PFSK-1 (cell line): Measurements from ENCODE around the gene TNFRSF1B.

Experiments used
- FOXP2 ChIP-seq: optimal IDR thresholded peaks from 2 replicates; pipeline ENCODE3; 2011; ENCODE audit warnings: borderline replicate concordance, control low read depth, inconsistent platforms; ENCODE audit not compliant: insufficient read depth; ENCODE audit errors: extremely low read length, extremely low read depth
- POLR2AphosphoS5 ChIP-seq: IDR thresholded peaks from 2 replicates; pipeline ENCODE4 v1.6.1; 2012; ENCODE audit warnings: low read depth, mild to moderate bottlenecking, control low read depth, low read length, moderate library complexity
- SIN3A ChIP-seq: IDR thresholded peaks from 2 replicates; pipeline ENCODE4 v1.6.1; 2012; ENCODE audit warnings: mild to moderate bottlenecking, low read length, moderate library complexity, borderline replicate concordance; ENCODE audit not compliant: insufficient read depth
- TAF1 ChIP-seq: IDR thresholded peaks from 2 replicates; pipeline ENCODE4 v1.6.1; 2012; ENCODE audit warnings: low read length, control low read depth, borderline replicate concordance; ENCODE audit not compliant: insufficient read depth
- TF ChIP-seq, protein P1 (sequence below), 2 experiments: IDR thresholded peaks; 2 replicates each; pipeline versions ENCODE4 v1.6.1 to v1.8.0; 2011 to 2012; ENCODE audit warnings: low read depth in 2 of 2, low read length in 2 of 2, control low read depth in 1 of 2, inconsistent platforms in 1 of 2, mild to moderate bottlenecking in 1 of 2, moderate library complexity in 1 of 2; ENCODE audit not compliant: insufficient read depth in 1 of 2

The TNFRSF1B gene

DNA sequence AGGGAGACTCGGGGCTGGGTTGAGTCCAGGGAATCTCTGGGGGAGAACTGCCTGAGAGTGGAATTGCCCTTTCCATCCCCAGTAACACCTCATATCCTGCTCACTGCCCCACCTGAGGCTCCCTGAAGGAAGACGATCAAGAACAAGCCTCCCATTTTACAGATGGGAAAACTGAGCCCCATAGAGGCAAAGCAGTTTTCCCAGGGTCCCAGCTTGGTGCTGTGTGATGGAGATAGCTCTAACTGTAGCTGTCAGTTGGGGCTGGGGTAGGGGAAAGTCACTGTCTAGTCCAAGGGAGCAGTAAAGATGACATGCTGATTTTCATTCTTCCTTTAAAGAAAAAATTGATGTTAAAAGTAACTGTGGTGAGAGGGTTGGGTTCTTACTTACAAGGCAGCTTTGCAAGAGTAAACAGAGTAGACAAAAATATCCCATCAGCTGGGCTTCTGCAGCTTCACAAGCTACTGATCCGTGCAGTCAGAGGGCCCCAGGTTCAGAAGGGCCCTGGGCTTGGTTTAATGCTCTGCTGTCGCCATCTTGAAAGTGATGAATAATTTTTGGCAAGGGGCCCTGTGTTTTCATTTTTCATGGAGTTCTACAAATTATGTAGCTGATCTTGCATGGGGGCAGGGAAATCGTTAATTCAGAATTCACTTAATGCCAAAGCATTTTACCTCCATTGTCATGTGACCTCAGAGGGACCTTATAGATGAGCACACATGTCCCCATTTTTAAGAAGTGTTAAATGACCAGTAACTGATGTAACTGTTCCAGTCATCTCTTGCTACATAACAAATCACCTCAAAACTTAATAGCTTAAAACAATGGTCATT is 17.6 kb upstream of the TNFRSF1B start:
- TF ChIP-seq SIN3A (no peak), POLR2AphosphoS5 (no peak), TAF1 (no peak), FOXP2 (no peak)
- TF ChIP-seq, protein P1, sequence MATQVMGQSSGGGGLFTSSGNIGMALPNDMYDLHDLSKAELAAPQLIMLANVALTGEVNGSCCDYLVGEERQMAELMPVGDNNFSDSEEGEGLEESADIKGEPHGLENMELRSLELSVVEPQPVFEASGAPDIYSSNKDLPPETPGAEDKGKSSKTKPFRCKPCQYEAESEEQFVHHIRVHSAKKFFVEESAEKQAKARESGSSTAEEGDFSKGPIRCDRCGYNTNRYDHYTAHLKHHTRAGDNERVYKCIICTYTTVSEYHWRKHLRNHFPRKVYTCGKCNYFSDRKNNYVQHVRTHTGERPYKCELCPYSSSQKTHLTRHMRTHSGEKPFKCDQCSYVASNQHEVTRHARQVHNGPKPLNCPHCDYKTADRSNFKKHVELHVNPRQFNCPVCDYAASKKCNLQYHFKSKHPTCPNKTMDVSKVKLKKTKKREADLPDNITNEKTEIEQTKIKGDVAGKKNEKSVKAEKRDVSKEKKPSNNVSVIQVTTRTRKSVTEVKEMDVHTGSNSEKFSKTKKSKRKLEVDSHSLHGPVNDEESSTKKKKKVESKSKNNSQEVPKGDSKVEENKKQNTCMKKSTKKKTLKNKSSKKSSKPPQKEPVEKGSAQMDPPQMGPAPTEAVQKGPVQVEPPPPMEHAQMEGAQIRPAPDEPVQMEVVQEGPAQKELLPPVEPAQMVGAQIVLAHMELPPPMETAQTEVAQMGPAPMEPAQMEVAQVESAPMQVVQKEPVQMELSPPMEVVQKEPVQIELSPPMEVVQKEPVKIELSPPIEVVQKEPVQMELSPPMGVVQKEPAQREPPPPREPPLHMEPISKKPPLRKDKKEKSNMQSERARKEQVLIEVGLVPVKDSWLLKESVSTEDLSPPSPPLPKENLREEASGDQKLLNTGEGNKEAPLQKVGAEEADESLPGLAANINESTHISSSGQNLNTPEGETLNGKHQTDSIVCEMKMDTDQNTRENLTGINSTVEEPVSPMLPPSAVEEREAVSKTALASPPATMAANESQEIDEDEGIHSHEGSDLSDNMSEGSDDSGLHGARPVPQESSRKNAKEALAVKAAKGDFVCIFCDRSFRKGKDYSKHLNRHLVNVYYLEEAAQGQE (IDR thresholded peaks at IDR 0.05; ENCODE audit: insufficient read depth in 1 of 2, low read depth in 2 of 2, low read length in 2 of 2) = no peak

DNA sequence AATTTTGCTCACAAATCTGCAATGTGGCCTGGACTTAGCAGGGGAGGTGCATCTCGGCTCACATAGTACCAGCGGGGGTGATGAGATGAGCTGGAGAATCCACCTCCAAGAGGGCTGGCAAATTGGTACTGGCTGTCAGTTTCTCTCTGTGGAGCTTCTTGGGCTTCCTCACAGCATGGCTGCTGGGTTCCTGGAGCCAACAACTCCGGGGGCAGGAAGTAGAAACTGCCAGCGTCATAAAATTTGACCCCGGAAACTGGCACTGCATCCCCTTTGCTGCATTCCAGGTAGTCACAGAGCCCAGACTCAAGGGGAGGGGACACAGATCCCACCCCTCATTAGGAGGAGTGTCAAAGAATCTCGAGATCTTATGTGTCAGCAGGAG is 17.0 kb upstream of the TNFRSF1B start:
- no peak for TF ChIP-seq SIN3A
- TF ChIP-seq, protein P1 (IDR thresholded peaks at IDR 0.05; ENCODE audit: insufficient read depth in 1 of 2, low read depth in 2 of 2, low read length in 2 of 2) = no peak
- TF ChIP-seq POLR2AphosphoS5 = no peak
- no peak for TF ChIP-seq FOXP2
- no peak for TF ChIP-seq TAF1

DNA sequence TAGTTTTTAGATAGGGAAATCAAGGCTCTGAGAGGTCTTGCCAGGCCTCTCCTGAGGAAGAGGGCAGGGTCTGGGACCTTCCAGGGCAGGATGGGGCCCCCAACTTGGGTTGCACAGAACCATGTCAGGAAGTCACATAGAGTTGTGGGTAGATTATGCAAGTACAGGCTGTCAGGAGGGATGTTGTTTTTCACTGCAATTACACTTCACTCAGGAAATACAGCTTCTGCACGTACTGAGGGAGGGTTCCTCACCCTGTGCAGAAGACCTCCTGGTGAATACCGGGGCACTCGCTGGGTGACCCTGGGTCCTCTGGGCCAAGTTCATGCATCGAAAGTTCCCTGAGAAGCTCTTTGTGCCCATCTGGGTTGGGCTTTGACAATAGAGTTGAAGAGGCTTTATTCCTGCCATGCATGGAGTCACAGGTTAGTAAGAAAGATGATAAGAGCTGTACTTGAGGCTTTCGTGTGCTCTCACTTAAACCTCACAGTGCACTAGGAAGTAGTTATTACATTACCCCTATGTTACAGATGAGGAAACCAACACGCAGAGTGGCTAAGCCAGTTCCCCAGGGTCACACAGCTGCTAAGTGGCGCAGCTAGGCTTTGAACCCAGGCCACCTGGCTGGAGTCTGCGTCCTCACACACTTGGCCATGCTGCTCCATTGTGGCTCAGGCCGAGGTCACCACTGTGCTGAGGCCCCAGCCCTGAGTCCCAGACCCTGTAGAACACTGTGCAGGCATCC is 16.2 kb upstream of the TNFRSF1B start:
- TF ChIP-seq, protein P1 (IDR thresholded peaks at IDR 0.05; ENCODE audit: insufficient read depth in 1 of 2, low read depth in 2 of 2, low read length in 2 of 2) = no peak
- no peak for TF ChIP-seq SIN3A
- no peak for TF ChIP-seq TAF1
- TF ChIP-seq POLR2AphosphoS5 = no peak
- TF ChIP-seq FOXP2 = no peak

DNA sequence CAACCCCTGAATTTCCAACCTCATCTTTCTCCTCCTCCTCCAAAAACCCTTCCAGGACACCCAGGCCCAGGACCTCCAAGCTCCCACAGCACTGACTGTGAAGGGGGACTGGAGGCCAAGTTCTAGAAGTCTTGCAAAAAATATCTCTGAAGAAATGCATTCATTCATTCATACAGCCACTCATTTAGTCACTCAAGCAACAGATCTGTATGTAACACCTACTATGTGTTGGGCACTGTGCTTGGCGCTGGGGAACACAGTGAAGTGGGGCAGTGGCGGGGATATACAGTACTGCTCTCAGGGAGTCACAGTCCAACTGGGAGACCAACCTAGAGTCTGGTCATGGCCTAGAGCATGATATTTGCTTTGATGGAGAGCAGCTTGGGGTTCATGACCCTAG is 15.3 kb upstream of the TNFRSF1B start:
- TF ChIP-seq SIN3A (no peak), FOXP2 (no peak), TAF1 (no peak), POLR2AphosphoS5 (no peak)
- TF ChIP-seq, protein P1 (IDR thresholded peaks at IDR 0.05; ENCODE audit: insufficient read depth in 1 of 2, low read depth in 2 of 2, low read length in 2 of 2) = no peak
